Smooth muscle cell (in vitro differentiated cells): ENCODE results near the gene WDR5B. TPM values are rescaled to one million over a fixed set of nuclear protein-coding genes. Genes with fewer than 3 reads are reported as not detected.

ENCODE experiments used
- DNase-seq: peaks from one replicate; lab custom pipeline; 2025; ENCODE audit not compliant: unreplicated experiment; lab: John Stamatoyannopoulos, UW
- H2AFZ ChIP-seq: fragments of 200-600 bp; sonication (generic); 2 replicates; pipeline ENCODE4 v1.6.0; 2016; ENCODE audit warnings: antibody characterized with exemption, low read depth, mild to moderate bottlenecking
- H3F3A ChIP-seq: fragments of 200-600 bp; sonication (generic); 2 replicates; pipeline ENCODE4 v1.6.0; 2017; ENCODE audit warnings: antibody characterized with exemption, low read depth
- H3K27ac ChIP-seq: fragments of 200-600 bp; sonication (generic); 2 replicates; pipeline ENCODE4 v1.5.1; 2016; ENCODE audit warnings: low read depth, mild to moderate bottlenecking
- H3K27me3 ChIP-seq: fragments of 200-600 bp; sonication (generic); 2 replicates; pipeline ENCODE4 v1.6.1; 2016; ENCODE audit warnings: low read depth, mild to moderate bottlenecking
- H3K36me3 ChIP-seq: fragments of 200-600 bp; sonication (generic); 2 replicates; pipeline ENCODE4 v1.5.1; 2016; ENCODE audit warnings: low read depth
- H3K4me1 ChIP-seq: fragments of 200-600 bp; sonication (generic); 2 replicates; pipeline ENCODE4 v1.5.1; 2016; ENCODE audit warnings: low read depth
- H3K4me2 ChIP-seq: fragments of 200-600 bp; sonication (generic); 2 replicates; pipeline ENCODE4 v1.6.0; 2016; ENCODE audit warnings: mild to moderate bottlenecking
- H3K4me3 ChIP-seq: fragments of 200-600 bp; sonication (generic); 2 replicates; pipeline ENCODE4 v1.5.1; 2016; ENCODE audit warnings: mild to moderate bottlenecking
- H3K79me2 ChIP-seq: fragments of 200-600 bp; sonication (generic); 2 replicates; pipeline ENCODE4 v1.6.0; 2016; ENCODE audit warnings: low read depth, mild to moderate bottlenecking
- H3K9ac ChIP-seq: fragments of 200-600 bp; sonication (generic); 2 replicates; pipeline ENCODE4 v1.6.0; 2016; ENCODE audit warnings: low read depth
- H3K9me3 ChIP-seq: fragments of 200-600 bp; sonication (generic); replicated peaks from 2 replicates; pipeline ENCODE4 v1.5.1; 2016; ENCODE audit warnings: low read depth
- H4K20me1 ChIP-seq: fragments of 200-600 bp; sonication (generic); 2 replicates; pipeline ENCODE4 v1.6.0; 2016; ENCODE audit warnings: low read depth
- CTCF ChIP-seq: fragments of 200-600 bp; sonication (generic); IDR thresholded peaks from 2 replicates; pipeline ENCODE4 v1.5.1; 2017; ENCODE audit warnings: borderline replicate concordance, mild to moderate bottlenecking, antibody characterized with exemption; ENCODE audit not compliant: insufficient read depth, poor library complexity, severe bottlenecking
- WGBS: methylation state at CpG from one replicate; pipeline ENCODE4 v1.1.7; 2016; ENCODE audit warnings: low lambda C conversion rate; 5-methylcytosine and 5-hydroxymethylcytosine counted together
- polyA plus RNA-seq: library from polyadenylated mRNA; unstranded; fragments of >200 nt; fragmentation: Nextera tagmentation; extraction: Ambion mirVana; gene quantifications from 2 replicates; pipeline ENCODE4 v1.2.1, GENCODE V29; 2016
- total RNA-seq: library from RNA; depleted of rRNA; stranded (reverse); fragments of >200 nt; gene quantifications from 2 replicates; pipeline ENCODE4 v1.2.3, GENCODE V29; 2014

The WDR5B gene
- total and polyA plus RNA-seq, 2 experiments from 2014 or later, result 1.6 to 5.2 TPM

GRCh38 chr3:122410639-122411038 is 5.2 kb downstream of the WDR5B start:
- no peak for DNase-seq
- Histone ChIP-seq H3K4me2 (no peak overlapping the region), H4K20me1 (peaks cover 4% of the 10 kb centered on the region), H3K27me3 (no peaks in the 10 kb centered on the region), H3K79me2 (peaks cover 22% of the 10 kb centered on the region), H3K36me3 (peaks cover 3% of the 10 kb centered on the region), H2AFZ (no peak overlapping the region), H3K4me3 (no peak overlapping the region), H3F3A (no peaks in the 10 kb centered on the region), H3K27ac (no peak overlapping the region), H3K4me1 (peaks cover 7% of the 10 kb centered on the region), H3K9ac (no peak overlapping the region), H3K9me3 (no peaks in the 10 kb centered on the region)
- no peak for TF ChIP-seq CTCF
- WGBS, result 91% methylated on average over 6 of the region's 6 CpGs

- H3K27me3 ChIP-seq, result no peaks in the 10 kb centered on the region
- H3K36me3 ChIP-seq, result peaks cover 6% of the 10 kb centered on the region
- no peak overlapping the region for H2AFZ ChIP-seq
- no peak overlapping the region for H3K4me3 ChIP-seq
- no peak overlapping the region for H3K9ac ChIP-seq
- H3K79me2 ChIP-seq, result peaks cover 18% of the 10 kb centered on the region
- H4K20me1 ChIP-seq, result peaks cover 4% of the 10 kb centered on the region
- no peak overlapping the region for H3K27ac ChIP-seq
- no peaks in the 10 kb centered on the region for H3K9me3 ChIP-seq
- no peak for TF ChIP-seq CTCF
- WGBS, result 97% methylated on average over 4 of the region's 4 CpGs
- H3K4me1 ChIP-seq, result peaks cover 4% of the 10 kb centered on the region
- no peaks in the 10 kb centered on the region for H3F3A ChIP-seq
- no peak overlapping the region for H3K4me2 ChIP-seq
- DNase-seq, result no peak
These were observed 5.8 kb downstream of the WDR5B start for GRCh38 chr3:122410111-122410510.

GRCh38 chr3:122409446-122409845 is 6.4 kb downstream of the WDR5B start:
- peaks cover 4% of the 10 kb centered on the region for H4K20me1 ChIP-seq
- no peaks in the 10 kb centered on the region for H3K27me3 ChIP-seq
- no peak for TF ChIP-seq CTCF
- DNase-seq, result no peak
- no peaks in the 10 kb centered on the region for H3F3A ChIP-seq
- peaks cover 7% of the 10 kb centered on the region for H3K36me3 ChIP-seq
- H3K79me2 ChIP-seq, result peaks cover 12% of the 10 kb centered on the region
- H3K4me2 ChIP-seq, result no peak overlapping the region
- no peak overlapping the region for H3K4me3 ChIP-seq
- H3K27ac ChIP-seq, result no peak overlapping the region
- no peak overlapping the region for H3K9ac ChIP-seq
- H3K9me3 ChIP-seq, result no peaks in the 10 kb centered on the region
- 92% methylated on average over 6 of the region's 6 CpGs for WGBS
- no peak overlapping the region for H2AFZ ChIP-seq
- no peaks in the 10 kb centered on the region for H3K4me1 ChIP-seq

- Histone ChIP-seq H3F3A (no peaks in the 10 kb centered on the region), H3K4me2 (no peak overlapping the region), H2AFZ (no peak overlapping the region), H4K20me1 (peaks cover 13% of the 10 kb centered on the region), H3K27ac (no peak overlapping the region), H3K9me3 (no peaks in the 10 kb centered on the region), H3K4me3 (no peak overlapping the region), H3K9ac (no peak overlapping the region), H3K4me1 (no peaks in the 10 kb centered on the region), H3K36me3 (peaks cover 12% of the 10 kb centered on the region), H3K79me2 (peaks cover 1% of the 10 kb centered on the region), H3K27me3 (no peaks in the 10 kb centered on the region)
- 83% methylated on average over 1 of the region's 1 CpG for WGBS
- DNase-seq, result no peak
- no peak for TF ChIP-seq CTCF
These were observed 7.9 kb downstream of the WDR5B start for GRCh38 chr3:122407946-122408345.
